Hepatocyte (in vitro differentiated cells): ENCODE results near the gene DHRS11. TPM values are rescaled to one million over a fixed set of nuclear protein-coding genes. Genes with fewer than 3 reads are reported as not detected.

Experiments
- DNase-seq: peaks from one replicate; pipeline ENCODE4 v3.0.0-alpha.2; 2016; ENCODE audit warnings: low spot score
- H2AFZ ChIP-seq: fragments of 200-600 bp; sonication (generic); 2 replicates; pipeline ENCODE4 v1.6.0; 2016; ENCODE audit warnings: antibody characterized with exemption, mild to moderate bottlenecking
- H3K27ac ChIP-seq: fragments of 200-600 bp; sonication (generic); 2 replicates; pipeline ENCODE4 v1.5.1; 2016; ENCODE audit warnings: mild to moderate bottlenecking
- H3K27me3 ChIP-seq: fragments of 200-600 bp; sonication (generic); 2 replicates; pipeline ENCODE4 v1.6.1; 2016
- H3K36me3 ChIP-seq: fragments of 200-600 bp; sonication (generic); replicated peaks from 2 replicates; pipeline ENCODE4 v1.5.1; 2016; ENCODE audit warnings: low read depth; ENCODE audit not compliant: insufficient read depth
- H3K4me1 ChIP-seq: fragments of 200-600 bp; sonication (generic); 2 replicates; pipeline ENCODE4 v1.5.1; 2016; ENCODE audit warnings: mild to moderate bottlenecking, moderate library complexity; ENCODE audit not compliant: insufficient read depth
- H3K4me2 ChIP-seq: fragments of 200-600 bp; sonication (generic); 2 replicates; pipeline ENCODE4 v1.6.0; 2016
- H3K4me3 ChIP-seq: fragments of 200-600 bp; sonication (generic); 2 replicates; pipeline ENCODE4 v1.5.1; 2016; ENCODE audit warnings: mild to moderate bottlenecking
- H3K79me2 ChIP-seq: fragments of 200-600 bp; sonication (generic); 2 replicates; pipeline ENCODE4 v1.6.0; 2017; ENCODE audit warnings: mild to moderate bottlenecking
- H3K9me2 ChIP-seq: fragments of 200-600 bp; sonication (generic); replicated peaks from 2 replicates; pipeline ENCODE4 v1.6.0; 2017; ENCODE audit warnings: mild to moderate bottlenecking; ENCODE audit not compliant: insufficient read depth
- H3K9me3 ChIP-seq: fragments of 200-600 bp; sonication (generic); 2 replicates; pipeline ENCODE4 v1.5.1; 2016; ENCODE audit warnings: low read depth, mild to moderate bottlenecking
- H4K20me1 ChIP-seq: fragments of 200-600 bp; sonication (generic); 2 replicates; pipeline ENCODE4 v1.6.0; 2016; ENCODE audit warnings: mild to moderate bottlenecking; ENCODE audit not compliant: insufficient read depth, poor library complexity, severe bottlenecking
- CTCF ChIP-seq: fragments of 200-600 bp; sonication (generic); IDR thresholded peaks from 2 replicates; pipeline ENCODE4 v1.5.1; 2016; ENCODE audit warnings: antibody characterized with exemption, mild to moderate bottlenecking; ENCODE audit not compliant: poor library complexity
- EZH2 ChIP-seq: fragments of 200-600 bp; sonication (generic); IDR thresholded peaks from 2 replicates; pipeline ENCODE4 v1.6.1; 2016; ENCODE audit warnings: antibody characterized with exemption, mild to moderate bottlenecking, borderline replicate concordance
- EZH2phosphoT487 ChIP-seq: fragments of 200-600 bp; sonication (generic); IDR thresholded peaks from one replicate; pipeline ENCODE4 v1.6.1; 2018; ENCODE audit warnings: antibody characterized with exemption, mild to moderate bottlenecking, low read depth, moderate library complexity; ENCODE audit not compliant: unreplicated experiment, severe bottlenecking
- WGBS: methylation state at CpG from one replicate; pipeline ENCODE4 v1.1.6; 2016; ENCODE audit warnings: low lambda C conversion rate; ENCODE audit errors: missing lambda C conversion rate; 5-methylcytosine and 5-hydroxymethylcytosine counted together
- polyA plus RNA-seq: library from polyadenylated mRNA; unstranded; fragments of >200 nt; fragmentation: Nextera tagmentation; extraction: Ambion mirVana; gene quantifications from 2 replicates; pipeline ENCODE4 v1.2.1, GENCODE V29; 2016
- total RNA-seq: library from RNA; depleted of rRNA; stranded (reverse); fragments of >200 nt; gene quantifications from 2 replicates; pipeline ENCODE4 v1.2.3, GENCODE V29; 2014

The DHRS11 gene
- total and polyA plus RNA-seq, 2 experiments from 2014 or later, result 33.2 to 49.8 TPM

GRCh38 chr17:36546418-36547093 is 45.1 kb upstream of the DHRS11 start:
- no peaks in the 10 kb centered on the region for H3K9me3 ChIP-seq
- 36% methylated on average over 7 of the region's 7 CpGs for WGBS
- H2AFZ ChIP-seq, result no peak overlapping the region
- no peaks in the 10 kb centered on the region for H3K36me3 ChIP-seq
- TF ChIP-seq EZH2phosphoT487 (no peak), CTCF (no peak), EZH2 (no peak)
- peak overlapping the region; percentile 91 for H3K4me2 ChIP-seq
- H3K27me3 ChIP-seq, result no peaks in the 10 kb centered on the region
- no peaks in the 10 kb centered on the region for H3K9me2 ChIP-seq
- H3K27ac ChIP-seq, result peak overlapping the region; percentile 94
- peaks cover 24% of the 10 kb centered on the region for H3K4me1 ChIP-seq
- H3K4me3 ChIP-seq, result peak overlapping the region; percentile 82
- no peak for DNase-seq
- H4K20me1 ChIP-seq, result peaks cover 56% of the 10 kb centered on the region
- peaks cover 81% of the 10 kb centered on the region for H3K79me2 ChIP-seq

GRCh38 chr17:36547776-36548175 is 43.9 kb upstream of the DHRS11 start:
- H3K27ac ChIP-seq, result peak overlapping the region; percentile 94
- H3K4me1 ChIP-seq, result peaks cover 24% of the 10 kb centered on the region
- peaks cover 68% of the 10 kb centered on the region for H4K20me1 ChIP-seq
- no peaks in the 10 kb centered on the region for H3K9me2 ChIP-seq
- no peak overlapping the region for H2AFZ ChIP-seq
- H3K9me3 ChIP-seq, result no peaks in the 10 kb centered on the region
- peaks cover 83% of the 10 kb centered on the region for H3K79me2 ChIP-seq
- peak overlapping the region; percentile 82 for H3K4me3 ChIP-seq
- peak overlapping the region; percentile 91 for H3K4me2 ChIP-seq
- H3K27me3 ChIP-seq, result no peaks in the 10 kb centered on the region
- TF ChIP-seq EZH2 (no peak), EZH2phosphoT487 (no peak), CTCF (no peak)
- H3K36me3 ChIP-seq, result no peaks in the 10 kb centered on the region
- DNase-seq, result no peak

GRCh38 chr17:36550491-36551417 is 40.9 kb upstream of the DHRS11 start:
- no peaks in the 10 kb centered on the region for H3K9me2 ChIP-seq
- 95% methylated on average over 7 of the region's 8 CpGs for WGBS
- no peak overlapping the region for H2AFZ ChIP-seq
- H3K27me3 ChIP-seq, result no peaks in the 10 kb centered on the region
- peaks cover 17% of the 10 kb centered on the region for H3K4me1 ChIP-seq
- TF ChIP-seq EZH2phosphoT487 (no peak), CTCF (no peak), EZH2 (no peak)
- DNase-seq, result no peak
- no peak overlapping the region for H3K4me3 ChIP-seq
- H3K4me2 ChIP-seq, result no peak overlapping the region
- no peaks in the 10 kb centered on the region for H3K9me3 ChIP-seq
- peaks cover under 1% of the 10 kb centered on the region for H3K36me3 ChIP-seq
- H3K27ac ChIP-seq, result no peak overlapping the region
- H3K79me2 ChIP-seq, result peaks cover 100% of the 10 kb centered on the region
- H4K20me1 ChIP-seq, result peaks cover 96% of the 10 kb centered on the region
